Endothelial cell of coronary artery (primary cell): ENCODE measurements around the gene CENPK. TPM values are rescaled to one million over a fixed set of nuclear protein-coding genes. Genes with fewer than 3 reads are reported as not detected.

Source experiments
- total RNA-seq: library from RNA; depleted of rRNA; stranded (reverse); fragments of >200 nt; gene quantifications from 2 replicates; pipeline ENCODE4 v1.2.3, GENCODE V29; 2014

Gene CENPK
- total RNA-seq: 12.1 and 20.7 TPM in 2 replicates

GRCh38 chr5:65562731-65563701 is at the start of gene CENPK, which contains the start of gene PPWD1:
Gene CENPK (minus strand): TSS chr5:65563168. CDS start chr5:65554907, 8,261 bp downstream.
Gene PPWD1 (plus strand): TSS chr5:65563296. CDS start chr5:65563311, 15 bp downstream.

GRCh38 chr5:65481635-65482295 is 81.2 kb downstream of the CENPK start, which contains the start of gene ADAMTS6:
Gene ADAMTS6 (minus strand): TSS chr5:65481920. CDS start chr5:65473673, 8,247 bp downstream.

Other genes with a start within 250 kb of the CENPK start
- 40.3 and 77.9 TPM in 2 replicates for gene ADAMTS6, start 81.2 kb downstream of the CENPK start, total RNA-seq
- 30.5 and 38.9 TPM in 2 replicates for gene PPWD1, start 128 bp upstream of the CENPK start, total RNA-seq
- 18.4 and 27.3 TPM in 2 replicates for gene TRIM23, start 61.2 kb upstream of the CENPK start, total RNA-seq
- 3.6 and 4.1 TPM in 2 replicates for gene SHLD3, start 61.9 kb upstream of the CENPK start, total RNA-seq
- 23.8 and 24.1 TPM in 2 replicates for gene TRAPPC13, start 61.9 kb upstream of the CENPK start, total RNA-seq
- 6.8 and 9.3 TPM in 2 replicates for gene SGTB, start 158.9 kb upstream of the CENPK start, total RNA-seq
- gene NLN, start 159.0 kb upstream of the CENPK start, total RNA-seq: 35.7 and 38.0 TPM in 2 replicates